DOHH2 (cell line): Measurements from ENCODE around the gene SLC39A9.

Experiments
- H3F3A ChIP-seq: fragments of 200-600 bp; sonication (generic), shearing (Covaris generic); 2 replicates; pipeline ENCODE4 v1.6.0; 2016; ENCODE audit warnings: antibody characterized with exemption, mild to moderate bottlenecking; ENCODE audit not compliant: control insufficient read depth, insufficient read depth
- H3K27ac ChIP-seq: fragments of 200-600 bp; sonication (generic); 2 replicates; pipeline ENCODE4 v1.5.1; 2014; ENCODE audit warnings: low read depth, mild to moderate bottlenecking, low read length, moderate library complexity
- H3K27me3 ChIP-seq: fragments of 200-600 bp; sonication (generic); 2 replicates; pipeline ENCODE4 v1.6.1; 2014; ENCODE audit warnings: mild to moderate bottlenecking, low read length, mixed read lengths; ENCODE audit not compliant: control insufficient read depth
- H3K36me3 ChIP-seq: fragments of 200-600 bp; sonication (generic); 2 replicates; pipeline ENCODE4 v1.6.1; 2014; ENCODE audit warnings: mild to moderate bottlenecking, low read length, moderate library complexity, mixed read lengths; ENCODE audit not compliant: control insufficient read depth
- H3K4me1 ChIP-seq: fragments of 200-600 bp; sonication (generic); 2 replicates; pipeline ENCODE4 v1.6.1; 2014; ENCODE audit warnings: mild to moderate bottlenecking, low read length, mixed read lengths; ENCODE audit not compliant: control insufficient read depth
- H3K4me2 ChIP-seq: fragments of 200-600 bp; sonication (generic); 2 replicates; pipeline ENCODE4 v1.6.0; 2014; ENCODE audit warnings: mild to moderate bottlenecking, low read length, moderate library complexity
- H3K4me3 ChIP-seq: fragments of 200-600 bp; sonication (generic); 2 replicates; pipeline ENCODE4 v1.5.1; 2014; ENCODE audit warnings: mild to moderate bottlenecking, low read length, mixed read lengths
- H3K79me2 ChIP-seq: fragments of 200-600 bp; sonication (generic); 2 replicates; pipeline ENCODE4 v1.6.1; 2014; ENCODE audit warnings: mild to moderate bottlenecking, low read length, mixed read lengths; ENCODE audit not compliant: control insufficient read depth
- H3K9me2 ChIP-seq: fragments of 200-600 bp; sonication (generic); replicated peaks from 2 replicates; pipeline ENCODE4 v1.6.1; 2014; ENCODE audit warnings: mild to moderate bottlenecking, low read length, mixed read lengths; ENCODE audit not compliant: control insufficient read depth
- H3K9me3 ChIP-seq: fragments of 200-600 bp; sonication (generic); 2 replicates; pipeline ENCODE4 v1.6.1; 2014; ENCODE audit warnings: antibody characterized with exemption, low read length, mixed read lengths; ENCODE audit not compliant: control insufficient read depth, insufficient read depth
- H4K20me1 ChIP-seq: fragments of 200-600 bp; sonication (generic); 2 replicates; pipeline ENCODE4 v1.6.0; 2014; ENCODE audit warnings: low read depth, mild to moderate bottlenecking, antibody characterized with exemption, low read length, moderate library complexity; ENCODE audit not compliant: control insufficient read depth, insufficient read depth
- EZH2phosphoT487 ChIP-seq: fragments of 200-600 bp; sonication (generic); IDR thresholded peaks from 2 replicates; pipeline ENCODE4 v1.6.1; 2017; ENCODE audit warnings: borderline replicate concordance, mild to moderate bottlenecking, antibody characterized with exemption, low read length, moderate library complexity, mixed read lengths
- TF ChIP-seq, protein P1 (sequence below): fragments of 200-600 bp; sonication (generic); IDR thresholded peaks from one replicate; pipeline ENCODE4 v1.5.1; 2014; ENCODE audit warnings: antibody characterized with exemption, mild to moderate bottlenecking, low read depth, low read length; ENCODE audit not compliant: poor library complexity, severe bottlenecking

Gene SLC39A9

DNA sequence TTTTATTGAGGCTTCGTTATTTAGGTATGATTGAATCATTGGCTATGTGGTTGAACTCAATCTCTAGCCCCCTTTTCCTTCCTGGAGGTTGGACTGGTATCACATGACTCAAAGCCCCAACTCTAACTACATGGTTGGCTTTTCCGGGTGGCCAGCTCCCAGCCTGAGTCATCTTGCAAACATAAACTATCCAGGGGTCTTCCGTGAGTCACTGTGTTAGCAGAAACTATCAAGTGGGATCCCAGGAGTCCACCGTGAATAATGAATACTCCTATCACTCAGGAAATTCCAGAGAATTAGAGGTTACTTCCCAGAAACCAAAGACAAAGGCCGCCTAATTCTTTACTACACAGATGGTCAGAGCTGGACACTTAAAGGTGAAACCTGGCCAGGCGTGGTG is 66.3 kb downstream of the SLC39A9 start:
- Histone ChIP-seq H3K4me2 (no peak overlapping the region), H4K20me1 (peaks cover 4% of the 10 kb centered on the region; the same call in 1 of the 2 replicates), H3K9me2 (no peaks in the 10 kb centered on the region), H3K79me2 (no peaks in the 10 kb centered on the region), H3K27me3 (no peaks in the 10 kb centered on the region; the same call in 1 of the 2 replicates), H3K36me3 (peaks cover 7% of the 10 kb centered on the region), H3K27ac (no peak overlapping the region), H3K4me3 (no peak overlapping the region), H3K9me3 (no peaks in the 10 kb centered on the region), H3F3A (no peaks in the 10 kb centered on the region), H3K4me1 (no peaks in the 10 kb centered on the region)
- TF ChIP-seq EZH2phosphoT487 = no peak
- TF ChIP-seq, protein P1, sequence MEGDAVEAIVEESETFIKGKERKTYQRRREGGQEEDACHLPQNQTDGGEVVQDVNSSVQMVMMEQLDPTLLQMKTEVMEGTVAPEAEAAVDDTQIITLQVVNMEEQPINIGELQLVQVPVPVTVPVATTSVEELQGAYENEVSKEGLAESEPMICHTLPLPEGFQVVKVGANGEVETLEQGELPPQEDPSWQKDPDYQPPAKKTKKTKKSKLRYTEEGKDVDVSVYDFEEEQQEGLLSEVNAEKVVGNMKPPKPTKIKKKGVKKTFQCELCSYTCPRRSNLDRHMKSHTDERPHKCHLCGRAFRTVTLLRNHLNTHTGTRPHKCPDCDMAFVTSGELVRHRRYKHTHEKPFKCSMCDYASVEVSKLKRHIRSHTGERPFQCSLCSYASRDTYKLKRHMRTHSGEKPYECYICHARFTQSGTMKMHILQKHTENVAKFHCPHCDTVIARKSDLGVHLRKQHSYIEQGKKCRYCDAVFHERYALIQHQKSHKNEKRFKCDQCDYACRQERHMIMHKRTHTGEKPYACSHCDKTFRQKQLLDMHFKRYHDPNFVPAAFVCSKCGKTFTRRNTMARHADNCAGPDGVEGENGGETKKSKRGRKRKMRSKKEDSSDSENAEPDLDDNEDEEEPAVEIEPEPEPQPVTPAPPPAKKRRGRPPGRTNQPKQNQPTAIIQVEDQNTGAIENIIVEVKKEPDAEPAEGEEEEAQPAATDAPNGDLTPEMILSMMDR = no peak

DNA sequence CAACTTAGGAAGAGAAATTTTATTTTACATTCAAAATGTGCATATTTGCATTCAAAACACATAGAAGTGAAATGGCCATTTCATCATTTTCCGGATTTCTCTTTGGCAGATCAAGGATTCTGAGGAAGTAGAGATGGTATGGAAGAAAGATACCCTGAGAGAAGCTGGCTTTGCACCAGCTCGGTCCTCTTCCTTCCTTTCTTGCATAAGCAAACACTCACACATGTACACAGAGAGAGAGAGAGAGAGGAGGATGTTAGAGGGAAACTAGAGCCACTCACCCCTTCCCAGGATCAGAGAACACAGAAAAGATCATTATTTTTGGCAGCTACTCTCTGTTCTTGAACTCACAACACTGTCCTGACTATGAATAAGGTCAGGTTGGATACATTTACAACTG is 70.5 kb downstream of the SLC39A9 start:
- Histone ChIP-seq H3K79me2 (no peaks in the 10 kb centered on the region), H3K27ac (no peak overlapping the region), H3K9me3 (no peaks in the 10 kb centered on the region), H3K4me1 (no peaks in the 10 kb centered on the region), H3K27me3 (peaks cover 9% of the 10 kb centered on the region; the same call in 1 of the 2 replicates), H3F3A (no peaks in the 10 kb centered on the region), H3K4me2 (no peak overlapping the region), H3K9me2 (no peaks in the 10 kb centered on the region), H3K4me3 (no peak overlapping the region), H3K36me3 (no peaks in the 10 kb centered on the region), H4K20me1 (no peaks in the 10 kb centered on the region)
- TF ChIP-seq, protein P1 = no peak
- no peak for TF ChIP-seq EZH2phosphoT487

DNA sequence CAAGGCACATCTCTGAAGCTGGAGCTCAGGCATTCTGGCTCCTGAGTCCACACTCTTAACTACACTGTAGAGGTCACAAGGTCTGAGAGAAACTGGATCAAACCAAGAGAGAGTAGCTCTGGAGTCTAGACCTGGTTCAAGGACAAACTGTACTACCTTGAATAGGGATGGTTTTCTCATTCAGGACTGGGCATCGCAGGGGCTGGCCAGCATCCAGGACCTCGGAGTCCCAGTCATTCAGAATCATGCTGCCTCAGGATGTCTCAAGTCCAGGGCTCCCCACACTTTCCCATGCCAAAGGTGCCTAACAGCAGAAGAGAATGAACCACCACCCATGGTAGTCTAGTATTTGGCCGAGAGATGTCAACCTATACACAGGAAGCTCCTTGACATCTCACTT is 72.9 kb downstream of the SLC39A9 start:
- H3K79me2 ChIP-seq = no peaks in the 10 kb centered on the region

More for the DNA sequence above, 72.9 kb downstream of the SLC39A9 start:
- Histone ChIP-seq H3K27me3 (peaks cover 14% of the 10 kb centered on the region; the same call in 1 of the 2 replicates), H3K36me3 (no peaks in the 10 kb centered on the region), H3K4me3 (no peak overlapping the region), H4K20me1 (no peaks in the 10 kb centered on the region; the same call in 1 of the 2 replicates), H3K9me3 (no peaks in the 10 kb centered on the region), H3F3A (no peaks in the 10 kb centered on the region), H3K27ac (no peak overlapping the region), H3K4me1 (no peaks in the 10 kb centered on the region), H3K4me2 (no peak overlapping the region), H3K9me2 (no peaks in the 10 kb centered on the region)
- TF ChIP-seq, protein P1 = no peak
- TF ChIP-seq EZH2phosphoT487 = no peak
